HepG2 (cell line): ENCODE measurements around the gene NDUFS2. TPM values are rescaled to one million over a fixed set of nuclear protein-coding genes. Genes with fewer than 3 reads are reported as not detected.

Source experiments
- IKZF1 ChIP-seq: fragments of 450-650 bp; IDR thresholded peaks from 2 replicates; pipeline ENCODE4 v1.7.1; 2016
- NFKB2 ChIP-seq: sonication (generic); formaldehyde crosslinking; IDR thresholded peaks from 2 replicates; pipeline ENCODE4 v1.4.0; 2020; ENCODE audit warnings: missing genetic modification reagents, borderline replicate concordance
- PHF21A ChIP-seq: sonication (generic); formaldehyde crosslinking; IDR thresholded peaks from 2 replicates; pipeline ENCODE4 v1.5.0; 2020; ENCODE audit warnings: mild to moderate bottlenecking, missing genetic modification reagents
- ZEB1 ChIP-seq: IDR thresholded peaks from 2 replicates; pipeline ENCODE4 v1.6.1; 2012; ENCODE audit warnings: mild to moderate bottlenecking, low read depth, inconsistent platforms; ENCODE audit not compliant: insufficient replicate concordance
- ZNF556 ChIP-seq: sonication (generic); formaldehyde crosslinking; IDR thresholded peaks from 2 replicates; pipeline ENCODE4 v1.4.0; 2020; ENCODE audit warnings: mild to moderate bottlenecking, missing genetic modification reagents, borderline replicate concordance
- ZNF563 ChIP-seq: sonication (generic); formaldehyde crosslinking; IDR thresholded peaks from 2 replicates; pipeline ENCODE4 v1.8.0; 2022; ENCODE audit warnings: mild to moderate bottlenecking, moderate library complexity, missing genetic modification reagents
- ZNF616 ChIP-seq: sonication (generic); formaldehyde crosslinking; IDR thresholded peaks from 2 replicates; pipeline ENCODE4 v1.5.0; 2020; ENCODE audit warnings: low read depth, mild to moderate bottlenecking, missing genetic modification reagents
- ZNF746 ChIP-seq: sonication (generic); formaldehyde crosslinking; IDR thresholded peaks from 2 replicates; pipeline ENCODE4 v1.8.0; 2022; ENCODE audit warnings: mild to moderate bottlenecking, missing genetic modification reagents
- ZNF878 ChIP-seq: sonication (generic); formaldehyde crosslinking; IDR thresholded peaks from 2 replicates; pipeline ENCODE4 v1.8.1; 2023; ENCODE audit warnings: mild to moderate bottlenecking, missing genetic modification reagents, moderate library complexity
- ZSCAN20 ChIP-seq: sonication (generic); formaldehyde crosslinking; IDR thresholded peaks from 2 replicates; pipeline ENCODE4 v1.4.0; 2020; ENCODE audit warnings: missing genetic modification reagents, mild to moderate bottlenecking, borderline replicate concordance
- polyA plus RNA-seq, 8 experiments: library from polyadenylated mRNA; depleted of rRNA in 3 of 8; stranded (reverse) in 7 of 8; unstranded in 1 of 8; fragments of >200 nt; fragmentation: Illumina TruSeq in 4 of 8; extraction: Trizol in 4 of 8; gene quantifications; 2 replicates each; pipeline versions ENCODE4 v1.2.1 to v1.2.3, GENCODE V29; 2011 to 2016; ENCODE audit warnings: low read depth in 4 of 8, missing spikeins in 1 of 8, mixed read lengths in 1 of 8; ENCODE audit not compliant: insufficient read depth in 1 of 8
- total RNA-seq, 5 experiments: library from RNA; depleted of rRNA; stranded (reverse); fragments of >200 nt; fragmentation: Illumina TruSeq; extraction: Trizol; gene quantifications; 2 replicates each; pipeline ENCODE4 v1.2.3, GENCODE V29; 2016; ENCODE audit warnings: low read depth in 1 of 5
- TF ChIP-seq, protein P1 (sequence below): IDR thresholded peaks from 2 replicates; pipeline ENCODE4 v1.6.1; 2016; ENCODE audit warnings: low read depth
- TF ChIP-seq, protein P2 (sequence below): sonication (generic); formaldehyde crosslinking; IDR thresholded peaks from 2 replicates; pipeline ENCODE4 v1.8.0; 2022; ENCODE audit warnings: mild to moderate bottlenecking, missing genetic modification reagents; ENCODE audit not compliant: insufficient replicate concordance
- TF ChIP-seq, protein P3 (sequence below): sonication (generic); formaldehyde crosslinking; IDR thresholded peaks from 2 replicates; pipeline ENCODE4 v1.4.0; 2020; ENCODE audit warnings: low read depth, missing genetic modification reagents
- TF ChIP-seq, protein P4 (sequence below): sonication (generic); formaldehyde crosslinking; conservative IDR thresholded peaks from 2 replicates; pipeline ENCODE4 v1.4.0; 2020; ENCODE audit warnings: missing genetic modification reagents

Gene NDUFS2
- total and polyA plus RNA-seq, 2 of the 13 experiments (the other 11 are each of a cell fraction or from before 2014, with no cell fraction given), result 89.9 to 118 TPM

DNA sequence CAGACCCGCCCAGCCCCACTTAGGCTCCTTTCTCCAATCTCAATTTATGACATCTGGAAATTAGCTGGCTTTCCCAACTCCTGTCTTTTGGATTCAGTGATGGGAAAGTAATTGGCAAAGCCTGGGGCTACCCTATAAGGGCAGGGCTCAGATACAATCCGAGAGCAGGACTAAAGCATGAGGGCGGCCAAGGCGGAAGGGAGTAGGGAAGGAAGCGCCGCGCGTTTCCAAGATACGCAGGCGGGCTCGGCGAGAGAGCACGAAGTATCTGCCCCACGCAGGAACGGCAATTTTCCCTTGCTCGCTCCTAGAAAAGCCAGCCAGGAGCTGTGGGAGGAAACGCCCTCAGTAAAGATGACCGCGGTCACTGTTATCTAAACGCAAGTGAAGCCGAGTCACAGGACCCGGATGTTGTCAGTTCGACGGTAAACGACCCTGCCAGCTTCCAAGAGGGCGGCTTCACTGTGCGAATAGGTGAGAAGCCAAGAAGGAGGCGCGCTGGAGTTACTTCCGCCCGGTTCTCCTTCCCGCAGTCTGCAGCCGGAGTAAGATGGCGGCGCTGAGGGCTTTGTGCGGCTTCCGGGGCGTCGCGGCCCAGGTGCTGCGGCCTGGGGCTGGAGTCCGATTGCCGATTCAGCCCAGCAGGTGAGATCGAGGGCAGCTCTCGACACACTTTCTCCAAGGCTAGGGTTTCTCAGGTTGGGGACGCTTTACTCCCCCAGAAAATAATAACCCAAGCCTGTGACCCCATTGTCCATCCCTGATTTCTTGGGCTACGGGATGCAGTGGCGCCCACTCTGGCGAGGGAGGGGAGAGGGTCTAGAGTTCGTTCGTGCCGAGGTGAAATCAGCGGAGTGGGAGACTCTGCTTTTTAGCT, at the start of gene NDUFS2 (continued):
- TF ChIP-seq ZNF746 (CRISPR knock-in tag) (no peak), ZSCAN20 (no peak), IKZF1 (no peak), ZNF556 (CRISPR knock-in tag) (0 out of 2 replicates have a peak, but pooled peaks have one; percentile 62), ZNF563 (CRISPR knock-in tag) (peak; percentile 77; the same call in 1 of the 2 replicates), ZNF878 (CRISPR knock-in tag) (0 out of 2 replicates have a peak, but pooled peaks have one; percentile 53), ZEB1 (peak; percentile 72), PHF21A (CRISPR knock-in tag) (0 out of 2 replicates have a peak, but pooled peaks have one; percentile 26), NFKB2 (CRISPR knock-in tag) (peak; percentile 56; the same call in 1 of the 2 replicates), ZNF616 (CRISPR knock-in tag) (0 out of 2 replicates have a peak, but pooled peaks have one; percentile 38)
- TF ChIP-seq, protein P1, sequence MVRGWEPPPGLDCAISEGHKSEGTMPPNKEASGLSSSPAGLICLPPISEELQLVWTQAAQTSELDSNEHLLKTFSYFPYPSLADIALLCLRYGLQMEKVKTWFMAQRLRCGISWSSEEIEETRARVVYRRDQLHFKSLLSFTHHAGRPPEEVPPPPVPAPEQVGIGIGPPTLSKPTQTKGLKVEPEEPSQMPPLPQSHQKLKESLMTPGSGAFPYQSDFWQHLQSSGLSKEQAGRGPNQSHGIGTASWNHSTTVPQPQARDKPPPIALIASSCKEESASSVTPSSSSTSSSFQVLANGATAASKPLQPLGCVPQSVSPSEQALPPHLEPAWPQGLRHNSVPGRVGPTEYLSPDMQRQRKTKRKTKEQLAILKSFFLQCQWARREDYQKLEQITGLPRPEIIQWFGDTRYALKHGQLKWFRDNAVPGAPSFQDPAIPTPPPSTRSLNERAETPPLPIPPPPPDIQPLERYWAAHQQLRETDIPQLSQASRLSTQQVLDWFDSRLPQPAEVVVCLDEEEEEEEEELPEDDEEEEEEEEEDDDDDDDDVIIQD (CRISPR knock-in tag), result no peak
- TF ChIP-seq, protein P2, sequence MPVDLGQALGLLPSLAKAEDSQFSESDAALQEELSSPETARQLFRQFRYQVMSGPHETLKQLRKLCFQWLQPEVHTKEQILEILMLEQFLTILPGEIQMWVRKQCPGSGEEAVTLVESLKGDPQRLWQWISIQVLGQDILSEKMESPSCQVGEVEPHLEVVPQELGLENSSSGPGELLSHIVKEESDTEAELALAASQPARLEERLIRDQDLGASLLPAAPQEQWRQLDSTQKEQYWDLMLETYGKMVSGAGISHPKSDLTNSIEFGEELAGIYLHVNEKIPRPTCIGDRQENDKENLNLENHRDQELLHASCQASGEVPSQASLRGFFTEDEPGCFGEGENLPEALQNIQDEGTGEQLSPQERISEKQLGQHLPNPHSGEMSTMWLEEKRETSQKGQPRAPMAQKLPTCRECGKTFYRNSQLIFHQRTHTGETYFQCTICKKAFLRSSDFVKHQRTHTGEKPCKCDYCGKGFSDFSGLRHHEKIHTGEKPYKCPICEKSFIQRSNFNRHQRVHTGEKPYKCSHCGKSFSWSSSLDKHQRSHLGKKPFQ (CRISPR knock-in tag), result peak; percentile 29
- TF ChIP-seq, protein P3, sequence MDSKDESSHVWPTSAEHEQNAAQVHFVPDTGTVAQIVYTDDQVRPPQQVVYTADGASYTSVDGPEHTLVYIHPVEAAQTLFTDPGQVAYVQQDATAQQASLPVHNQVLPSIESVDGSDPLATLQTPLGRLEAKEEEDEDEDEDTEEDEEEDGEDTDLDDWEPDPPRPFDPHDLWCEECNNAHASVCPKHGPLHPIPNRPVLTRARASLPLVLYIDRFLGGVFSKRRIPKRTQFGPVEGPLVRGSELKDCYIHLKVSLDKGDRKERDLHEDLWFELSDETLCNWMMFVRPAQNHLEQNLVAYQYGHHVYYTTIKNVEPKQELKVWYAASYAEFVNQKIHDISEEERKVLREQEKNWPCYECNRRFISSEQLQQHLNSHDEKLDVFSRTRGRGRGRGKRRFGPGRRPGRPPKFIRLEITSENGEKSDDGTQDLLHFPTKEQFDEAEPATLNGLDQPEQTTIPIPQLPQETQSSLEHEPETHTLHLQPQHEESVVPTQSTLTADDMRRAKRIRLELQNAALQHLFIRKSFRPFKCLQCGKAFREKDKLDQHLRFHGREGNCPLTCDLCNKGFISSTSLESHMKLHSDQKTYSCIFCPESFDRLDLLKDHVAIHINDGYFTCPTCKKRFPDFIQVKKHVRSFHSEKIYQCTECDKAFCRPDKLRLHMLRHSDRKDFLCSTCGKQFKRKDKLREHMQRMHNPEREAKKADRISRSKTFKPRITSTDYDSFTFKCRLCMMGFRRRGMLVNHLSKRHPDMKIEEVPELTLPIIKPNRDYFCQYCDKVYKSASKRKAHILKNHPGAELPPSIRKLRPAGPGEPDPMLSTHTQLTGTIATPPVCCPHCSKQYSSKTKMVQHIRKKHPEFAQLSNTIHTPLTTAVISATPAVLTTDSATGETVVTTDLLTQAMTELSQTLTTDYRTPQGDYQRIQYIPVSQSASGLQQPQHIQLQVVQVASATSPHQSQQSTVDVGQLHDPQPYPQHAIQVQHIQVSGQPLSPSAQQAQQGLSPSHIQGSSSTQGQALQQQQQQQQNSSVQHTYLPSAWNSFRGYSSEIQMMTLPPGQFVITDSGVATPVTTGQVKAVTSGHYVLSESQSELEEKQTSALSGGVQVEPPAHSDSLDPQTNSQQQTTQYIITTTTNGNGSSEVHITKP (CRISPR knock-in tag), result no peak
- TF ChIP-seq, protein P4, sequence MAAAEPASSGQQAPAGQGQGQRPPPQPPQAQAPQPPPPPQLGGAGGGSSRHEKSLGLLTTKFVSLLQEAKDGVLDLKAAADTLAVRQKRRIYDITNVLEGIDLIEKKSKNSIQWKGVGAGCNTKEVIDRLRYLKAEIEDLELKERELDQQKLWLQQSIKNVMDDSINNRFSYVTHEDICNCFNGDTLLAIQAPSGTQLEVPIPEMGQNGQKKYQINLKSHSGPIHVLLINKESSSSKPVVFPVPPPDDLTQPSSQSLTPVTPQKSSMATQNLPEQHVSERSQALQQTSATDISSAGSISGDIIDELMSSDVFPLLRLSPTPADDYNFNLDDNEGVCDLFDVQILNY (CRISPR knock-in tag), result no peak
